Lower lobe of right lung (tissue), 2 donors: ENCODE measurements around the gene CNPY4. TPM values are rescaled to one million over a fixed set of nuclear protein-coding genes. Genes with fewer than 3 reads are reported as not detected.

Experiments
- ATAC-seq, 2 donors: fragments of 200-7000 bp; cut with Tn5 transposase; one replicate each; pipeline ENCODE4 v1.9.1; 2020 to 2022; ENCODE audit warnings: mild to moderate bottlenecking in 2 of 2, moderate library complexity in 2 of 2
- DNase-seq: peaks from one replicate; pipeline ENCODE4 v3.0.0-alpha.2; 2020
- H3K27ac ChIP-seq: fragments of 200-600 bp; one replicate; pipeline ENCODE4 v1.8.0; 2022
- H3K27me3 ChIP-seq: fragments of 200-600 bp; one replicate; pipeline ENCODE4 v1.8.0; 2022; ENCODE audit warnings: low read depth
- H3K36me3 ChIP-seq: fragments of 200-600 bp; one replicate; pipeline ENCODE4 v1.8.0; 2022; ENCODE audit warnings: mild to moderate bottlenecking
- H3K4me1 ChIP-seq: fragments of 200-600 bp; one replicate; pipeline ENCODE4 v1.8.0; 2022
- H3K4me3 ChIP-seq: fragments of 200-600 bp; one replicate; pipeline ENCODE4 v1.8.0; 2022; ENCODE audit warnings: mild to moderate bottlenecking
- H3K9me3 ChIP-seq: fragments of 200-600 bp; one replicate; pipeline ENCODE4 v1.8.0; 2022
- intact Hi-C: fragments of 100-400 bp; cut with DNase I; formaldehyde crosslinking; loops from one replicate; pipeline ENCODE4 v1.11.0; 2022
- total RNA-seq: library from RNA; stranded (reverse); fragmentation: NEBNext Ultra II Directional; extraction: Animal tissue kit (Norgen Biotek cat#: 25700); gene quantifications from one replicate; pipeline ENCODE4 v1.2.1, GENCODE V29; 2021
- TF ChIP-seq, protein P1 (sequence below): fragments of 200-600 bp; IDR thresholded peaks from one replicate; pipeline ENCODE4 v1.8.0; 2022; ENCODE audit warnings: antibody characterized with exemption, mild to moderate bottlenecking
- donor health status: DM: no; HTN: yes; CAD: no; lungs with severe emphysema.

The CNPY4 gene
- total RNA-seq, 1 donor from 2014 or later, result 10.5 TPM

GRCh38 chr7:100100420-100101015 lies 18.9 kb upstream of the CNPY4 start:
- Histone ChIP-seq H3K27ac (peak overlapping the region; percentile 91), H3K4me3 (peak overlapping the region; percentile 97), H3K36me3 (peaks cover 68% of the 10 kb centered on the region), H3K9me3 (no peaks in the 10 kb centered on the region), H3K27me3 (no peaks in the 10 kb centered on the region), H3K4me1 (peaks cover 24% of the 10 kb centered on the region)
- intact Hi-C loops, result no loop called here
- TF ChIP-seq, protein P1, sequence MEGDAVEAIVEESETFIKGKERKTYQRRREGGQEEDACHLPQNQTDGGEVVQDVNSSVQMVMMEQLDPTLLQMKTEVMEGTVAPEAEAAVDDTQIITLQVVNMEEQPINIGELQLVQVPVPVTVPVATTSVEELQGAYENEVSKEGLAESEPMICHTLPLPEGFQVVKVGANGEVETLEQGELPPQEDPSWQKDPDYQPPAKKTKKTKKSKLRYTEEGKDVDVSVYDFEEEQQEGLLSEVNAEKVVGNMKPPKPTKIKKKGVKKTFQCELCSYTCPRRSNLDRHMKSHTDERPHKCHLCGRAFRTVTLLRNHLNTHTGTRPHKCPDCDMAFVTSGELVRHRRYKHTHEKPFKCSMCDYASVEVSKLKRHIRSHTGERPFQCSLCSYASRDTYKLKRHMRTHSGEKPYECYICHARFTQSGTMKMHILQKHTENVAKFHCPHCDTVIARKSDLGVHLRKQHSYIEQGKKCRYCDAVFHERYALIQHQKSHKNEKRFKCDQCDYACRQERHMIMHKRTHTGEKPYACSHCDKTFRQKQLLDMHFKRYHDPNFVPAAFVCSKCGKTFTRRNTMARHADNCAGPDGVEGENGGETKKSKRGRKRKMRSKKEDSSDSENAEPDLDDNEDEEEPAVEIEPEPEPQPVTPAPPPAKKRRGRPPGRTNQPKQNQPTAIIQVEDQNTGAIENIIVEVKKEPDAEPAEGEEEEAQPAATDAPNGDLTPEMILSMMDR, result no peak
- ATAC-seq (peak; percentile 95 to 96), DNase-seq (peak; percentile 93)

- H3K4me1 ChIP-seq, result peaks cover 24% of the 10 kb centered on the region
- intact Hi-C loops, result no loop called here
- no peaks in the 10 kb centered on the region for H3K9me3 ChIP-seq
- peak within 1 kb of the TSS; percentile 97 for H3K4me3 ChIP-seq
- TF ChIP-seq, protein P1, result no peak
- H3K27me3 ChIP-seq, result no peaks in the 10 kb centered on the region
- H3K36me3 ChIP-seq, result peaks cover 68% of the 10 kb centered on the region
- DNase-seq (peak; percentile 99), ATAC-seq (peak; percentile 97)
- H3K27ac ChIP-seq, result peak within 1 kb of the TSS; percentile 91
Measured at GRCh38 chr7:100101016-100101862, 18.2 kb upstream of the CNPY4 start, which contains the start of the genes AP4M1 and MCM7. AP4M1 (plus strand) TSS chr7:100101643; CDS start chr7:100101715, 72 bp downstream. MCM7 (minus strand) TSS chr7:100101397; CDS start chr7:100101294, 103 bp downstream.

DNA sequence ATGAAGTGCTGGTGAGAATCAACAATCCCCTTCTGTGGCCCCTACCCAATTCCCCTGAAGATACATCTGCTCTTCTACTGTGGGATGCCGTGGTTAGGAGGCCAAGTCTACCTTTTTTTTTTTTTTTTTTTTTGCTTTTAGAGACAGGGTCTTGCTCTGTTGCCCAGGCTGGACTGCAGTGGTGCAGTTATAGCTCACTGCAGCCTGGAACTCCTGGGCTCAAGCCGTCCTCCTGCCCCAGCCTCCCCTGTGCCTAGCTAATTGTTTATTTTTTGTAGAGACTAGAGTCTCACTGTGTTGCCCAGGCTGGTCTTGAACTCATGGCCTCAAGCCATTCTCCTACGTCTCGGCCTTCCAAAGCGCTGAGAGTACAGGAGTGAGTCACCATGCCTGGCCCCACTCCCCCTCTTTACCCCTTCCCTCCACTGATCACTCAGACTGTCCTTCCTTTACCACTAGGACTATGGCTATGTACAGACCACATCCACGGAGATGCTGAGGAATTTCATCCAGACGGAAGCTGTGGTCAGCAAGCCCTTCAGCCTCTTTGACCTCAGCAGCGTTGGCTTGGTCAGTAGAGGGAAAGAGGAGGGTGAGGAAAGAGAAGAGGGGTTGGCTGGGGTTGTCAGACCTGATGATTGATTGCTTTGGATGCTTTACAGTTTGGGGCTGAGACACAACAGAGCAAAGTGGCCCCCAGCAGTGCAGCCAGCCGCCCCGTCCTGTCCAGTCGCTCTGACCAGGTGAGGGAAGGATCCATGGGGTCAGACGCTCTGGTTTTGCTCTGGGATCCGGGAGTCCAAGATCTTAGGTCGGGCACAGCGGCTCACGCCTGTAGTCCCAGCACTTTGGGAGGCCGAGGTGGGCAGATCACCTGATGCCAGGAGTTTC lies 16.2 kb upstream of the CNPY4 start:
- intact Hi-C loops, result no loop called here
- Histone ChIP-seq H3K36me3 (peaks cover 68% of the 10 kb centered on the region), H3K9me3 (no peaks in the 10 kb centered on the region), H3K4me1 (peaks cover 22% of the 10 kb centered on the region), H3K4me3 (no peak overlapping the region), H3K27me3 (no peaks in the 10 kb centered on the region), H3K27ac (no peak overlapping the region)
- DNase-seq, result no peak
- no peak for ATAC-seq
- TF ChIP-seq, protein P1, result no peak

DNA sequence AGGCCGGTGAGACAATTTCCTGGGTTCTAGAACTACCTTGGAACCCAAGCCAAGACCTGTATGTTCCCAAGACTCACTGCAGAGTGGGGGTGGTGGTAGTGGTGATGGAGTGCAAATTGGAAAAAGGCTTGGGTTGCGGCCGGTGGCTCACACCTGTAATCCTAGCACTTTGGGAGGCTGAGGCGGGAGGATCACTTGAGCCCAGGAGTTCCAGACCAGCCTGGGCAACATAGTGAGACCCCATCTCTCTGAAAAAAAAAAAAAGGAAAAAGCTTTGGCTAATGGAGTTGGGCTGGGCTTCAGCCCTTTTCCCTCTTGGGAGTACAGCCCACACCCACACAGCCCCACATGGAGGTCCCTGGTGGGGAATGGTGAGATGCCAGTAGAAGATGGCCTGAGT lies 13.9 kb upstream of the CNPY4 start:
- Histone ChIP-seq H3K4me3 (no peak overlapping the region), H3K4me1 (peaks cover 8% of the 10 kb centered on the region), H3K27ac (no peak overlapping the region), H3K9me3 (no peaks in the 10 kb centered on the region), H3K36me3 (peaks cover 78% of the 10 kb centered on the region), H3K27me3 (no peaks in the 10 kb centered on the region)
- TF ChIP-seq, protein P1, result no peak
- intact Hi-C loops, result no loop called here
- no peak for DNase-seq
- ATAC-seq, result no peak

- Histone ChIP-seq H3K36me3 (peaks cover 89% of the 10 kb centered on the region), H3K27ac (no peak overlapping the region), H3K4me3 (no peak overlapping the region), H3K27me3 (no peaks in the 10 kb centered on the region), H3K9me3 (no peaks in the 10 kb centered on the region), H3K4me1 (peaks cover 8% of the 10 kb centered on the region)
- TF ChIP-seq, protein P1, result no peak
- DNase-seq (no peak), ATAC-seq (no peak)
- intact Hi-C loops, result no loop called here
Measured at GRCh38 chr7:100106633-100107032, 12.8 kb upstream of the CNPY4 start.
